Activated CD4-positive, alpha-beta memory T cell treated with anti-CD3 and anti-CD28 coated beads, Interleukin-2, amount 10 ng/mL, durations not matched to agents 7 days and 5 days (primary cell): ENCODE results near the gene RNF149. TPM values are rescaled to one million over a fixed set of nuclear protein-coding genes. Genes with fewer than 3 reads are reported as not detected.

ENCODE experiments used
- CTCF ChIA-PET: fragments of 350-600 bp; sonication (Branson Sonifier 250); formaldehyde crosslinking; loops from one replicate; lab custom pipeline; 2021; ENCODE audit warnings: antibody characterized with exemption, inconsistent platforms; lab: Charles Lee
- POLR2A ChIA-PET: fragments of 350-600 bp; sonication (Branson Sonifier 250); formaldehyde crosslinking; loops from one replicate; lab custom pipeline; 2021; ENCODE audit warnings: antibody characterized with exemption; lab: Charles Lee
- DNase-seq: peaks from one replicate; pipeline ENCODE4 v3.0.0-alpha.2; 2020
- H3K27ac Mint-ChIP-seq: one replicate; pipeline ENCODE4 v1.8.0; 2021; ENCODE audit warnings: mild to moderate bottlenecking, mixed read lengths
- H3K27me3 Mint-ChIP-seq: one replicate; pipeline ENCODE4 v1.8.0; 2021; ENCODE audit warnings: mixed read lengths
- H3K36me3 Mint-ChIP-seq: one replicate; pipeline ENCODE4 v1.8.0; 2021; ENCODE audit warnings: low read depth, mixed read lengths
- H3K4me1 Mint-ChIP-seq: one replicate; pipeline ENCODE4 v1.8.0; 2021; ENCODE audit warnings: mixed read lengths
- H3K4me3 Mint-ChIP-seq: one replicate; pipeline ENCODE4 v1.8.0; 2021; ENCODE audit warnings: mild to moderate bottlenecking, mixed read lengths
- H3K9me3 Mint-ChIP-seq: one replicate; pipeline ENCODE4 v1.8.0; 2021; ENCODE audit warnings: mixed read lengths
- total RNA-seq, 2 experiments: library from RNA; stranded (reverse); gene quantifications; one replicate each; pipeline ENCODE4 v1.2.3, GENCODE V29; 2021

Gene RNF149
- total RNA-seq, 2 experiments from 2014 or later, result 115 to 116 TPM

DNA sequence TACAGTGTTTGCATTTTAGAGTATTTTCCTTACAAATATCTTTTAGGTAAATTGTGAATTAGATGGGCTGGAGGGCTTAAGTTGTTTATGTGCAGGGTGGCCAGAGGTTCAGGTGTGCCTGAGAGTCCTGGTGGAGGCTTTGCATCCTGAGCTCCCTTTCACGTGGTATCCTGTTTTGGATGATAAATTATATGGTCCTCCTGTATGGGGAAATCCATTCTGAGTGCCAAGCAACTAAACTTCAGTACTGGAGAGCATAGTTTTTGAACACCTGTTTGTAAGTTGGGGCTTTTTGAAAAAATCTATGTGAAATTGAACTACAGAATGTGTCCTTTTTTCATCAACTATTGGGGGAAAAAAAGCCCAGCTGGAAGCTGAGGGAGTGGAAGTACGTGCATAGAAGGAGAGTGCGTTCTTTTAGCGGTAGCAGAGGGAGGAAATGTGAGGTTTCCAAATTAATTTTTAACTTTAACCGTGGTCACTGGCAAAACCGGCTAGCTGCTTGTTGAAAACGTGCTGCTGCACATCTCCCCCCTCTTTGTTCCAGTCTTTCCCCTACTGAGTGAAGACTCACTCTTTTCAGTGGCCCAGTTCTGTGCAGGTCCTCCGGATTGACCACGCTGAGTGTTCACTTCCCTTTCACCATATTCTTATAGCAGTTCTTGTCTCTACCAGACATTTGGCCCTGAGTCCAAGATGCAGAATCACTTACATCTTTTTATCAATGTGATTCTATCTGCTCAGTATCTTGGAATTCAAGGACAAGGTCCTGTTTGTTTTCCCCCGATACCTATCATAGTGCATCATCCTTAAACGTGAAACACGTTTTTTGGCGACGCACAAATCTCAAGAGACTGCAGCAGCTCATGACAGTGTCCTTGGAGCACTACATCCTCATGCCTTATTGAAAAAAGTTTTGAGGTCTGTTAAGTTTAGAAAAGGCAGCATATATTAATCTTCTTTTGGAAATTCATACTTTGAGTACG, 40.5 kb downstream of the RNF149 start:
- Mint-ChIP-seq H3K9me3 (no peaks in the 10 kb centered on the region), H3K36me3 (peaks cover 87% of the 10 kb centered on the region)

DNA sequence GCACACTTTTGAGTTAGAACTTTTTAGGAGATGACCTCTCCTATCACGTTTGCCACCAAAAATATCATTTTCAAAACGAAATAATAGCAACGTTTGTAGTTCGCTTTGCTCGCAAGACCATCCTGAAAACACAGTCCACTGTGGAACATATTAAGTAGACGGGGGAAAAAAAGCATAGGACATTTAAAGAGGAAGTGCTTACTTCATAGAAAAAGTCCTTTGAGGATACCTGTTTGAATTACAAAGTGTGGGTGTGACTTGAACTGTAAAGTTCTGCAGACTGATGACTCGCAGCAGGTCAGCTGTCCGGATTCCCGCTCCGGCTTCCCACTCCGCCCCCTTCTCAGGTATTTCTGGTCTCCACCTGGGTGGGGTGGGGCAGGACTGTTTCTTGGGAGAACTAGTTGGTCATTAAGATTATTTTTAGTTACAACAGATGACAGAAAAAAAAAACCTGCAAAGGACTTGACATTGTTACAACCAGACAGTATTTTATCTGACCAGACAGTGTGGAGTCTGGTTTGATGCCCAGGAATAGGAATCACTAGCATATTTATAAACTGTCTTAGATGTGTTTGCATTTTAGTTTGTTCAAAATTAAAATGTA, 42.5 kb downstream of the RNF149 start:
- H3K27ac Mint-ChIP-seq, result peak overlapping the region; percentile 52
- H3K4me3 Mint-ChIP-seq, result no peak overlapping the region
- H3K4me1 Mint-ChIP-seq, result peaks cover 52% of the 10 kb centered on the region
- no peaks in the 10 kb centered on the region for H3K27me3 Mint-ChIP-seq
- no peak for DNase-seq
- CTCF ChIA-PET, result no interaction called here
- no peaks in the 10 kb centered on the region for H3K9me3 Mint-ChIP-seq
- peaks cover 83% of the 10 kb centered on the region for H3K36me3 Mint-ChIP-seq
- POLR2A ChIA-PET, result interaction anchor here (1.3 to 6.2 kb wide), 2 partner anchors 13 to 15 kb away, joined by 3 to 42 read pairs; partner anchors contain the start of gene CNOT11

More for the DNA sequence above, 40.5 kb downstream of the RNF149 start:
- Mint-ChIP-seq H3K4me3 (no peak overlapping the region), H3K27me3 (no peaks in the 10 kb centered on the region), H3K27ac (peak overlapping the region; percentile 65), H3K4me1 (peaks cover 64% of the 10 kb centered on the region)
- POLR2A ChIA-PET, result interaction anchor here (0.7 to 6.2 kb wide), 4 partner anchors 15 to 196 kb away, joined by 3 to 42 read pairs (median 3); partner anchors contain the start of gene CNOT11
- CTCF ChIA-PET, result interaction anchor here (0.9 kb wide), 1 partner anchor 14 kb away, joined by 3 read pairs; no protein-coding TSS in a partner anchor
- DNase-seq, result no peak

DNA sequence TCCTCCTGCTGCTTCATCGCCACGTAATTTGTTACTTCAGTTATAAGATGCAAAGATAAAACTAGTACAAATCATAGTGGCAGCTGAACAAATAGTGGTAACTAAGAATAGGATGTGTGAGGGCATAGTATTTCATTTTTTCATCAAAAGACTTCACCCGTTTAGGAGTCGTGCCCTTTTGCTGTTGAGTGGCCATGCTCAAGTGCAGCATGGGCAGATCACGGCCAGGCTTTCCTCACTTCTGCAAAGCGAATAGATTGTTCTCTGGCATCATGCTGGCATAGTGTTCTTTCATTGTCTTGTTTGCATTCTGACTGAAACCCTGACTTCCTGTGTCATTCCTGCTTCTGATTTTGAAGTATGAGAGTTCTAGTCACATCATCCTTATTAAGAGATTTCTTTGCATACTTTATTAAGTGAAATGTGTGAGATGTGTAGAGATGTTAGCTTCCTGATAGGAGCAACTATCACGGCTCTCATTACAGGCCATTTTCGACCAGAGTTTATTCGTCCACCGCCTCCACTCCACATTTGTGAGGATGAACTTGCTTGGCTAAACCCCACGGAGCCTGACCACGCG, 44.1 kb downstream of the RNF149 start:
- Mint-ChIP-seq H3K27me3 (no peaks in the 10 kb centered on the region), H3K9me3 (no peaks in the 10 kb centered on the region), H3K36me3 (peaks cover 79% of the 10 kb centered on the region), H3K4me1 (peaks cover 41% of the 10 kb centered on the region), H3K4me3 (no peak overlapping the region), H3K27ac (peak overlapping the region; percentile 73)
- POLR2A ChIA-PET, result interaction anchor here (6.2 kb wide), 1 partner anchor 11 kb away, joined by 42 read pairs; the partner anchor contains the start of gene CNOT11
- DNase-seq, result no peak
- CTCF ChIA-PET, result no interaction called here

DNA sequence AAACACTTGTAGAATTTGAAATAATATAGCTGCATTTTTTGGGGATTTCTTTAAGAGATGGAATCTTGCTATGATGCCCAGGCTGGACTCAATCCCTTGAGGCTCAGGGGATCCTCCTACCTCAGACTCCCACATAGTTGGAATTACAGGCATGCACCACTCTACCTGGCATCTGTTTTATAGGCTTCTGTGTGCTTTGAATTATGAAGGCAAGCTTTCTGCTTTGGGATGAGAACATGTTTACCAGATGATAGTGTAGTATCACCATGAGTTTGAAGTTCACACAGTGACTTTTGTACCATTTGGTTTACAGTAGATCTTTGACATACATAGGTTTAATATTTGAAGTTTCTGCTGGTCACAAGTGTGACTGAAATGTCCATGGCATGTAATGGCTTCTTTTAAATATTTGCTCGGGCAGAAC, 45.1 kb downstream of the RNF149 start:
- H3K4me3 Mint-ChIP-seq, result no peak overlapping the region
- POLR2A ChIA-PET, result interaction anchor here (2.2 kb wide), 1 partner anchor 10 kb away, joined by 21 read pairs; the partner anchor contains the start of gene CNOT11
- no peaks in the 10 kb centered on the region for H3K27me3 Mint-ChIP-seq
- peak overlapping the region; percentile 55 for H3K27ac Mint-ChIP-seq
- H3K36me3 Mint-ChIP-seq, result peaks cover 78% of the 10 kb centered on the region
- no peak for DNase-seq
- H3K4me1 Mint-ChIP-seq, result peaks cover 44% of the 10 kb centered on the region
- H3K9me3 Mint-ChIP-seq, result no peaks in the 10 kb centered on the region
- CTCF ChIA-PET, result interaction anchor here (0.7 kb wide), 1 partner anchor 226 kb away, joined by 3 read pairs; no protein-coding TSS in a partner anchor

DNA sequence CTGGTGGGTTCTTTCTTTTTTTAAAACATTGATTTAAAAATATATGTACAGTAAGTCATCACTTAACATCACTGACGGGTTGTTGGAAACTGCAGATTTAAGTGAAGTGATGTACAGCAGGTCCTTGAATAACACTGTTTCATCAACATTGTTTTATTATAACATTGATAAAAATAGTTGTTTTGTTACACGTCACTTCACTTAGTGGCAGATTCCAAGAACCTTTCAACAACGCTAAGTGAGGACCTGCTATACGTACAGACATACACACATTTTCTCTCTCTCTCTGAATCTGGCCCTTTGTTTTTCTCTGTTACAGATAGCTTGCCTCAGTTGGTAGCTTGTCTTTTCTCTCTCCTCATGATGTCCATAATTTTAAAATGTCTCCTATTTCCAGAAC, 46.4 kb downstream of the RNF149 start:
- H3K9me3 Mint-ChIP-seq, result no peaks in the 10 kb centered on the region
- peaks cover 42% of the 10 kb centered on the region for H3K4me1 Mint-ChIP-seq
- ChIA-PET CTCF (no interaction called here), POLR2A (interaction anchor here (2.2 kb wide), 1 partner anchor 9 kb away, joined by 21 read pairs; the partner anchor contains the start of gene CNOT11)
- no peak overlapping the region for H3K4me3 Mint-ChIP-seq
- DNase-seq, result no peak
- no peak overlapping the region for H3K27ac Mint-ChIP-seq
- peaks cover 75% of the 10 kb centered on the region for H3K36me3 Mint-ChIP-seq
- H3K27me3 Mint-ChIP-seq, result no peaks in the 10 kb centered on the region

DNA sequence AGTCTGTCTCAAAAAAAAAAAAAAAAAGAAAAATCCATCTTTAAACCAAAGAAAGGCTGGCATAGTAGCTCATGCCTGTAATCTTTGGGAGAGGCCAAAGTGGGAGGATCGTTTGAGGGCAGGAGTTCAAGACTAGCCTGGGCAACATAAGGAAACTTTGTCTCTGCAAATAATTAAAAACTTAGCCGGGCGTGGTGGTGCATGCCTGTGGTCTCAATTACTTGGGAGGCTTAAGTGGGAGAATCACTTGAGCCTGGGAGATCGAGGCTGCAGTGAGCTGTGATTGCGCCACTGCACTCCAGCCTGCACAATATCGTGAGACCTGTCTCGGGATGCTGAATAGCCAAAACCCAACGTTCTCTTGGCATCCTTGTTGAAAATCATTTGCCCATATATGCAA, 49.7 kb downstream of the RNF149 start:
- H3K27ac Mint-ChIP-seq, result no peak overlapping the region
- ChIA-PET POLR2A (interaction anchor here (3.8 kb wide), 1 partner anchor 13 kb away, joined by 15 read pairs; no protein-coding TSS in a partner anchor), CTCF (interaction anchor here (1.0 to 1.4 kb wide), 3 partner anchors 12 to 104 kb away, joined by 3 to 4 read pairs (median 3); no protein-coding TSS in a partner anchor)
- no peaks in the 10 kb centered on the region for H3K9me3 Mint-ChIP-seq
- H3K4me3 Mint-ChIP-seq, result no peak overlapping the region
- H3K4me1 Mint-ChIP-seq, result peaks cover 55% of the 10 kb centered on the region
- peaks cover 70% of the 10 kb centered on the region for H3K36me3 Mint-ChIP-seq
- no peaks in the 10 kb centered on the region for H3K27me3 Mint-ChIP-seq
- DNase-seq, result no peak

DNA sequence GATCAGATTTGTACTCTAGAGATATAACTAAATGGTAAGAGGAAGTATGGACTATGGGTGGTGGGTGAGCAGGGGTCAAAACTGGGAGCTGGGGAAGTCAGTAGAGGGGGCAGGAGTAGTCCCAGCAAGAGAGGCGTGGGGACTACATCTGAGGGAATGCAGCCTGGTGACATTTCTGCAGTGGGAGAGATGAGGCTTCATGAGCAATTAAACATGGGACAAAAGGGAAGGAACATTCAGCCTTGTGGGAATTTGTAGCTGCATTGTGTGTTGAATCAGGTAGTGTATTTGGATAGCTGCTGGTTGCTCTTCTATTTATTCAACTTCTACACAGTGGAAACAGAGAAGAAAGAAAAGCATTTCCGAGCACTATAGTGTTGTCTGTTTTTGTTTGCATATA, 52.2 kb downstream of the RNF149 start:
- ChIA-PET CTCF (interaction anchor here (1.3 kb wide), 1 partner anchor 16 kb away, joined by 5 read pairs; no protein-coding TSS in a partner anchor), POLR2A (interaction anchor here (1.0 to 3.8 kb wide), 5 partner anchors 13 to 255 kb away, joined by 3 to 15 read pairs (median 3); partner anchors contain the start of gene RPL31)
- H3K4me3 Mint-ChIP-seq, result no peak overlapping the region
- no peaks in the 10 kb centered on the region for H3K27me3 Mint-ChIP-seq
- peak overlapping the region; percentile 50 for H3K27ac Mint-ChIP-seq
- H3K9me3 Mint-ChIP-seq, result no peaks in the 10 kb centered on the region
- H3K36me3 Mint-ChIP-seq, result peaks cover 58% of the 10 kb centered on the region
- peaks cover 56% of the 10 kb centered on the region for H3K4me1 Mint-ChIP-seq
- DNase-seq, result no peak

DNA sequence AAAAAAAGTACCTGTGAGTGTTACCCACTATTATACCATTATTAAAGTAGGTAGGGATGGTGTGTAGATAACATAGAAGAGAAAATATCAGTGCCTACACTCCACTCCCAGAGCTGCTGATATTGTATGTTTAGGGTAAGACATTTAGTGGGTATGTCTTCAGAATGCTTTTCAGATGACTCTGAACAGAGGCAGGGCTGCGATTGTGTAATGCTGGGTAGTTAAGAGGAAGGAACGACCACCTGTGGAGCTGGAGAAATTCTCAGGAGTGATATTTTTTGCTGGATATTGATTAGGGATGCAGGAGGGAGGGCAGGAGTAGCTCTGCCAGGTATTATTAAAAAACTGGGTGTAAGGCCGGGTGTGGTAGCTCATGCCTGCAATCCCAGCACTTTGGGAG, 53.0 kb downstream of the RNF149 start:
- H3K27me3 Mint-ChIP-seq, result no peaks in the 10 kb centered on the region
- H3K4me3 Mint-ChIP-seq, result no peak overlapping the region
- POLR2A ChIA-PET, result interaction anchor here (3.8 to 4.1 kb wide), 2 partner anchors 11 to 16 kb away, joined by 15 to 42 read pairs; no protein-coding TSS in a partner anchor
- no peak for DNase-seq
- H3K27ac Mint-ChIP-seq, result no peak overlapping the region
- CTCF ChIA-PET, result interaction anchor here (0.7 kb wide), 1 partner anchor 169 kb away, joined by 3 read pairs; no protein-coding TSS in a partner anchor
- peaks cover 52% of the 10 kb centered on the region for H3K36me3 Mint-ChIP-seq
- no peaks in the 10 kb centered on the region for H3K9me3 Mint-ChIP-seq
- peaks cover 59% of the 10 kb centered on the region for H3K4me1 Mint-ChIP-seq

DNA sequence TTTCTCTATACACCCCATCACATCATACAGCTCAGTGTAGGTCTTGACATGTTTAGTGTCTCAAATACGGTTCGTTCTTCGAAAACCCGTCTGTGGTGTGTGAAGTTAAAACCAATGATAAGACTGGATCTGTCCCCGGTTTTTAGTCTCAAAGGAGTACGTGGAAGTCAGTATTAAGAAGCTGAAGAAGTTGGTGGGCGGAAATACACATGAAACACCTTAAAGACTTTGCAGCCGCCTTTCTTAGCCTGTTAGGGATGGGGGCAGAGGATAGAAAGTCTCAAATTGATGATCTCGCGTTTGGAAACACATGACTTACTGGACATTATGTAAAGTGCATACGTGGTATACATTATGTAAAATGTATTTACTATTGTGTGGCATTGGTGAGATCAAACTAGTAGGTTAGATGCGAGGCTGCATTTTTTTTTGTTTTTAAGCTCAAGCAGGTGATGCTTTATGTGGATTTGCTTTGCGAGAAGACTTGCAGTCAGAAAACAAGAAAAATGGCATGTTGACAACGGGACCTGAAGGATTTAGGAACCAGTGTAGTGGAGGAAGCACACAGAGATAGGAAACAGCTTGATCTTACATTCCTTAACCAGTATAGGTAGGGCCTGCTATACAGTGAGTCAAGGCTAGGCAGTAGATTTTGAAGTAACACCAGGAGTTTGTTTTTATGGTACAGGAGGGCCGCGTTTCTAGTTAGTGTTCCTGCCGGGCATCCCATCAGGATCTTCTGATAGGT, 54.6 kb downstream of the RNF149 start:
- no peaks in the 10 kb centered on the region for H3K9me3 Mint-ChIP-seq
- H3K36me3 Mint-ChIP-seq, result peaks cover 40% of the 10 kb centered on the region
- H3K4me1 Mint-ChIP-seq, result peaks cover 54% of the 10 kb centered on the region
- ChIA-PET POLR2A (interaction anchor here (0.9 to 4.2 kb wide), 25 partner anchors 8 to 691 kb away, joined by 3 to 50 read pairs (median 12); partner anchors contain the start of genes CREG2, PDCL3, RFX8 and RNF149), CTCF (interaction anchor here (0.7 to 2.9 kb wide), 11 partner anchors 9 to 241 kb away, joined by 3 to 15 read pairs (median 3); partner anchors contain the start of gene RNF149)
- peak overlapping the region; percentile 93 for H3K27ac Mint-ChIP-seq
- no peak for DNase-seq
- peak overlapping the region; percentile 96 for H3K4me3 Mint-ChIP-seq
- H3K27me3 Mint-ChIP-seq, result no peaks in the 10 kb centered on the region

DNA sequence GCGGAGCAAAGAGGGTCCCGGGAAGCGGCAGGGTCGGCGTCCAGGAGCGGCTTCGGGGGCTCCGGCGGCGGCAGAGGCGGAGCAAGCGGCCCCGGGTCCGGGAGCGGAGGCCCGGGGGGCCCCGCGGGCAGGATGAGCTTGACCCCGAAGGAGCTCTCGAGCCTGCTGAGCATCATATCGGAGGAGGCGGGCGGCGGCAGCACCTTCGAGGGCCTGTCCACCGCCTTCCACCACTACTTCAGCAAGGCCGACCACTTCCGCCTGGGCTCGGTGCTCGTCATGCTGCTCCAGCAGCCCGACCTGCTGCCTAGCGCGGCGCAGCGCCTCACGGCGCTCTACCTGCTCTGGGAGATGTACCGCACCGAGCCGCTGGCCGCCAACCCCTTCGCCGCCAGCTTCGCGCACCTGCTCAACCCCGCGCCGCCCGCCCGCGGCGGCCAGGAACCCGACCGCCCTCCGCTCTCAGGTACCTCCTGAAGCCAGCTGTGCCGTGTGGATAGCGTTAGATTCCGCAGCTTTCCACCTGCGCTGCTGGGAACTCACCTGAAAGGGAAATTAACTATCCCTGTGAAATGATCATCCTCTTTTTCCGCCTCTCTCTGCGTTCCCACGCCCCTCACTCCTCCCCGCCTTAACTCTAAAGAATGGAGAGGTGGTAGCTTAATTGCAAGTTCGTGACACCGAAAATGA, 55.3 kb downstream of the RNF149 start:
- peak overlapping the region; percentile 93 for H3K27ac Mint-ChIP-seq
- H3K9me3 Mint-ChIP-seq, result no peaks in the 10 kb centered on the region
- H3K36me3 Mint-ChIP-seq, result peaks cover 35% of the 10 kb centered on the region
- no peaks in the 10 kb centered on the region for H3K27me3 Mint-ChIP-seq
- peak; percentile 86 for DNase-seq
- CTCF ChIA-PET, result interaction anchor here (0.7 to 2.9 kb wide), 13 partner anchors 8 to 241 kb away, joined by 3 to 15 read pairs (median 3); partner anchors contain the start of gene RNF149
- POLR2A ChIA-PET, result interaction anchor here (0.6 to 4.2 kb wide), 29 partner anchors 9 to 780 kb away, joined by 3 to 50 read pairs (median 6); partner anchors contain the start of genes CREG2, PDCL3, RFX8 and RNF149
- H3K4me1 Mint-ChIP-seq, result peaks cover 56% of the 10 kb centered on the region
- H3K4me3 Mint-ChIP-seq, result peak overlapping the region; percentile 96
